Neuronal stem cell (in vitro differentiated cells): Measurements from ENCODE around the gene SENP2.

Experiments used
- DNase-seq: peaks from one replicate; pipeline ENCODE4 v3.0.0-alpha.2; 2013; ENCODE audit warnings: low spot score
- H2AFZ ChIP-seq: one replicate; pipeline ENCODE4 v1.6.1; 2013; ENCODE audit warnings: mild to moderate bottlenecking, low read length, inconsistent platforms
- H2AK5ac ChIP-seq: 2 replicates; pipeline ENCODE4 v1.6.1; 2013; ENCODE audit warnings: low read depth, mild to moderate bottlenecking, inconsistent platforms, low read length, moderate library complexity, mixed read lengths
- H2BK120ac ChIP-seq: 2 replicates; pipeline ENCODE4 v1.6.1; 2013; ENCODE audit warnings: low read depth, mild to moderate bottlenecking, inconsistent platforms, low read length, moderate library complexity, mixed read lengths
- H2BK12ac ChIP-seq: one replicate; pipeline ENCODE4 v1.6.1; 2013; ENCODE audit warnings: low read length, inconsistent platforms
- H2BK15ac ChIP-seq: 2 replicates; pipeline ENCODE4 v1.6.1; 2013; ENCODE audit warnings: mild to moderate bottlenecking, low read length, inconsistent platforms, mixed read lengths
- H2BK5ac ChIP-seq: one replicate; pipeline ENCODE4 v1.6.1; 2013; ENCODE audit warnings: inconsistent platforms, mild to moderate bottlenecking, low read length, moderate library complexity
- H3K14ac ChIP-seq: one replicate; pipeline ENCODE4 v1.6.1; 2013; ENCODE audit warnings: low read length, inconsistent platforms
- H3K18ac ChIP-seq: 2 replicates; pipeline ENCODE4 v1.6.1; 2013; ENCODE audit warnings: low read length, inconsistent platforms
- H3K23ac ChIP-seq: 2 replicates; pipeline ENCODE4 v1.6.1; 2013; ENCODE audit warnings: low read depth, mild to moderate bottlenecking, mixed read lengths, low read length, inconsistent platforms; ENCODE audit not compliant: poor library complexity
- H3K27ac ChIP-seq: replicated peaks from 3 replicates; pipeline ENCODE4 v1.5.1; 2013; ENCODE audit warnings: low read length, inconsistent platforms
- H3K27me3 ChIP-seq, 3 experiments: 2 replicates each; pipeline ENCODE4 v1.6.1; 2013; ENCODE audit warnings: low read length in 3 of 3, mild to moderate bottlenecking in 2 of 3, inconsistent platforms in 1 of 3, low read depth in 1 of 3, mixed read lengths in 1 of 3, moderate library complexity in 1 of 3; ENCODE audit not compliant: control insufficient read depth in 3 of 3, insufficient read depth in 3 of 3
- H3K36me3 ChIP-seq, 2 donors: replicated peaks in 1 of 2; 2 replicates each; pipeline ENCODE4 v1.6.1; 2013; ENCODE audit warnings: low read length in 2 of 2; ENCODE audit not compliant: control insufficient read depth in 2 of 2, insufficient read depth in 2 of 2
- H3K4ac ChIP-seq: 2 replicates; pipeline ENCODE4 v1.6.1; 2013; ENCODE audit warnings: inconsistent platforms, mild to moderate bottlenecking, low read length, moderate library complexity
- H3K4me1 ChIP-seq, 2 donors: 1 replicate in 1 of 2; 2 replicates in 1 of 2; pipeline ENCODE4 v1.6.1; 2013; ENCODE audit warnings: low read length in 2 of 2, low read depth in 1 of 2; ENCODE audit not compliant: control insufficient read depth in 2 of 2, insufficient read depth in 1 of 2
- H3K4me2 ChIP-seq: one replicate; pipeline ENCODE4 v1.6.1; 2013; ENCODE audit warnings: mild to moderate bottlenecking, low read length, inconsistent platforms; ENCODE audit not compliant: insufficient read depth, poor library complexity, severe bottlenecking
- H3K4me3 ChIP-seq, 2 donors: 2 replicates each; pipeline ENCODE4 v1.5.1; 2013; ENCODE audit warnings: low read length in 2 of 2, mild to moderate bottlenecking in 2 of 2, inconsistent platforms in 1 of 2, moderate library complexity in 1 of 2
- H3K79me1 ChIP-seq: one replicate; pipeline ENCODE4 v1.6.1; 2013; ENCODE audit warnings: low read depth, mild to moderate bottlenecking, inconsistent platforms, low read length, moderate library complexity
- H3K9ac ChIP-seq: one replicate; pipeline ENCODE4 v1.6.1; 2013; ENCODE audit warnings: mild to moderate bottlenecking, low read depth, low read length, inconsistent platforms; ENCODE audit not compliant: poor library complexity
- H3K9me3 ChIP-seq, 2 donors: replicated peaks in 1 of 2; 2 replicates each; pipeline versions ENCODE3 to v1.6.1; 2013; ENCODE audit warnings: low read length in 2 of 2, mild to moderate bottlenecking in 2 of 2, inconsistent platforms in 1 of 2, low read depth in 1 of 2, mixed read lengths in 1 of 2, moderate library complexity in 1 of 2; ENCODE audit not compliant: control insufficient read depth in 2 of 2, insufficient read depth in 1 of 2
- H4K8ac ChIP-seq: one replicate; pipeline ENCODE4 v1.6.1; 2013; ENCODE audit warnings: low read depth, mild to moderate bottlenecking, inconsistent platforms, low read length, moderate library complexity
- H4K91ac ChIP-seq: one replicate; pipeline ENCODE4 v1.6.1; 2013; ENCODE audit warnings: low read length, low read depth, mild to moderate bottlenecking, inconsistent platforms; ENCODE audit not compliant: poor library complexity
- WGBS, 2 donors: extraction: QIAGEN DNeasy Blood & Tissue Kit; methylation state at CpG; one replicate each; pipeline ENCODE4 v1.1.7; 2013; ENCODE audit warnings: missing lambda C conversion rate in 2 of 2, mixed read lengths in 1 of 2; ENCODE audit not compliant: insufficient read length in 2 of 2, insufficient replicate concordance in 1 of 2; ENCODE audit errors: extremely low coverage in 2 of 2; 5-methylcytosine and 5-hydroxymethylcytosine counted together

SENP2 gene

DNA sequence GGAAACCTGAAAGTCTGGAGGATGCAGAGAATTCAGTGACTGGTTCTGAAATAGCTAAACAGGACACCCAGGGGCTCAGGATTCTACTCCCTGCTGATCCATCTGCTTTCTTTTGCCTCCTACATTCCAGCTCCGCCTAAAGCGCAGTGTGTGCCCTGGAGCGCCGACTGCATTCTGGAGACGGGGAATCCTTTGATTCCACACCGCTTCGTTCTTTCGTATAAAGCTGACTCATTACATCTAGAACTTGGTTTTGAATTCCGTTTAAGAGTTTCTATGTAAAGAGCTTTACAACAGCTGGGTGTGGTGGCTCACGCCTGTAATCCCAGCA, 61.8 kb downstream of the SENP2 start:
- Histone ChIP-seq H4K91ac (no peak overlapping the region), H3K79me1 (peaks cover 2% of the 10 kb centered on the region), H3K4ac (no peak overlapping the region), H3K9ac (no peak overlapping the region), H4K8ac (no peak overlapping the region), H2BK15ac (no peak overlapping the region), H3K9me3 (peaks cover 0 to 3% of the 10 kb centered on the region in 2 donors), H3K4me1 (peaks cover 0 to 22% of the 10 kb centered on the region in 2 donors), H2AFZ (no peak overlapping the region), H3K27me3 (no peaks in the 10 kb centered on the region), H3K36me3 (peaks cover 54 to 97% of the 10 kb centered on the region in 2 donors), H3K14ac (peak overlapping the region; percentile 86), H2BK12ac (no peak overlapping the region), H3K4me3 (no peak overlapping the region), H2AK5ac (no peak overlapping the region), H3K4me2 (no peak overlapping the region), H2BK5ac (peak overlapping the region; percentile 58), H3K18ac (no peak overlapping the region), H3K27ac (no peak overlapping the region), H3K23ac (peak overlapping the region; percentile 85), H2BK120ac (no peak overlapping the region)
- DNase-seq, result no peak
- no CpG with 5 or more reads among the region's 10 CpGs for WGBS, 2 donors

DNA sequence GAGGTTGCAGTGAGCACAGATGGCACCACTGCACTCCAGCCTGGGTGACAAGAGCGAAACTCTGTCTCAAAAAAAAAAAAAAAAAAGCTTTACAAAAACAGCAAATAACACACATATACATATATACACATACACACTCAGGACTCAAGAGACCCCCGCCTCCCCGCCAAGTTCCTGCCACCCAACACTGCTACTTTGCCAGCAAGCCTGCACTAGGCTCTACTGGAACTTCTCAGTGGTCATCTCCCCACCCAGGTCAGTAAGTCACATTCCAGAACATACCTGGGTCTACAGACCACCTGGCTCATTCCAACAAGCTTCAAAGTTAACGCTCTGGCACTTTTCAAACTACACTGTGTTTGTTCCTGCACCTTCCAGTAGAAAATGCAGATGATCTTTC, 62.3 kb downstream of the SENP2 start:
- Histone ChIP-seq H3K27ac (no peak overlapping the region), H3K79me1 (peaks cover 2% of the 10 kb centered on the region), H4K91ac (no peak overlapping the region), H2BK120ac (no peak overlapping the region), H3K4ac (no peak overlapping the region), H3K9me3 (peaks cover 0 to 3% of the 10 kb centered on the region in 2 donors), H2BK15ac (no peak overlapping the region), H2BK5ac (no peak overlapping the region), H3K27me3 (no peaks in the 10 kb centered on the region), H3K14ac (no peak overlapping the region), H3K36me3 (peaks cover 50 to 97% of the 10 kb centered on the region in 2 donors), H3K18ac (no peak overlapping the region), H3K4me2 (no peak overlapping the region), H3K9ac (no peak overlapping the region), H4K8ac (no peak overlapping the region), H3K23ac (no peak overlapping the region), H2BK12ac (no peak overlapping the region), H3K4me1 (peaks cover 0 to 22% of the 10 kb centered on the region in 2 donors), H2AFZ (no peak overlapping the region), H3K4me3 (no peak overlapping the region), H2AK5ac (no peak overlapping the region)
- no CpG with 5 or more reads among the region's 4 CpGs for WGBS, 2 donors
- no peak for DNase-seq

DNA sequence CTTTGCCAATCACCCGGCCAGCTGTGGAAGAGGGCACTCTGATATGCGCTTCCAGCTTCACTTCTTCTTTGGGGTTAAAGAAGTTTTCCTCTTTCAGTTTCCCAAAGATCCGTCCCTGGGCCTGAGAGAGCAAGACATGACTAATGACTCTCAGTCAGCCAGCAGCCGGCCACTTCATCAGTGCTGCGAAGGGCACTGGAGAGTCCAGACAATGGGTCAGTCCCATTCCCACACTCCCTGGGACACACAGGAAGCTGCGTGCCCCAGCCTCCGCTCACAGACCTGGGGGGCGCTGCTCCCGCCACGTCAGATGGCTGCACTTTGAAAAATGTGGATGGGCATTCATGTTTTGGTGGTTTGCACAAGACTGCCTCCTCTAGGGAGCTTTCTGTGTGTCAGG, 63.3 kb downstream of the SENP2 start:
- H3K9me3 ChIP-seq, result peaks cover 0 to 3% of the 10 kb centered on the region in 2 donors
- peaks cover 58 to 97% of the 10 kb centered on the region in 2 donors for H3K36me3 ChIP-seq
- H4K91ac ChIP-seq, result no peak overlapping the region
- H3K9ac ChIP-seq, result no peak overlapping the region
- peak overlapping the region; percentile 69 for H3K23ac ChIP-seq
- no peak overlapping the region for H3K4ac ChIP-seq
- H4K8ac ChIP-seq, result no peak overlapping the region
- no peak overlapping the region for H3K18ac ChIP-seq
- H3K27ac ChIP-seq, result no peak overlapping the region
- H3K27me3 ChIP-seq, result no peaks in the 10 kb centered on the region
- H3K4me3 ChIP-seq, result no peak overlapping the region
- no peak overlapping the region for H3K14ac ChIP-seq
- no peak overlapping the region for H2BK15ac ChIP-seq
- no peak overlapping the region for H2AFZ ChIP-seq
- no peak overlapping the region for H2BK120ac ChIP-seq
- no peak overlapping the region for H2BK12ac ChIP-seq
- WGBS, 2 donors, result no CpG with 5 or more reads among the region's 10 CpGs
- no peak for DNase-seq
- H3K4me2 ChIP-seq, result no peak overlapping the region
- peaks cover 0 to 22% of the 10 kb centered on the region in 2 donors for H3K4me1 ChIP-seq
- H2AK5ac ChIP-seq, result no peak overlapping the region
- H3K79me1 ChIP-seq, result peaks cover 2% of the 10 kb centered on the region
- H2BK5ac ChIP-seq, result peak overlapping the region; percentile 10

DNA sequence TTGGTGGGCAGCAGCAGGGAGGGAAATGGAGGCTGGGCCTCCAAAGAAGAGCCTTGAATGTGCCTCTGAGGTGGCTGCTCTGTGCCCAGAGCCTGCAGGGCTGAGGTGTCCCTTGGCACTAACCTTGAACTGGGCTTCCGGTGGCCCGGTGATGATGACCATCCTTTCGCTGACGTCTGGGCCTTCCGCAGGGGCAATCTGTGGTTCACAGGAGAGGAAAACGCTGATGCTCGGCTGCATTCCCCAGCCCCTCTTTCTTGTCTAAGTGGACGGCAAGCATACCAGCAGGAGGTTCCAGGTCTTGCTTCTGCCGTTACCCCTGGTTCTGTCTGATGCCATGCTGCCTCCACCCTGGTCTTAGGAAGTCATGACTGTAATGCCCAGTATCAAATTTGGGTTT, 65.9 kb downstream of the SENP2 start:
- Histone ChIP-seq H3K36me3 (peaks cover 61 to 97% of the 10 kb centered on the region in 2 donors), H4K91ac (no peak overlapping the region), H2AK5ac (no peak overlapping the region)

More for the DNA sequence above, 65.9 kb downstream of the SENP2 start:
- DNase-seq, result no peak
- H3K4ac ChIP-seq, result no peak overlapping the region
- no peak overlapping the region for H3K27ac ChIP-seq
- H3K18ac ChIP-seq, result no peak overlapping the region
- H2BK15ac ChIP-seq, result no peak overlapping the region
- no CpG with 5 or more reads among the region's 9 CpGs for WGBS, 2 donors
- peaks cover 0 to 5% of the 10 kb centered on the region in 2 donors for H3K4me1 ChIP-seq
- no peak overlapping the region for H2AFZ ChIP-seq
- H3K9ac ChIP-seq, result no peak overlapping the region
- no peak overlapping the region for H3K4me3 ChIP-seq
- H2BK12ac ChIP-seq, result no peak overlapping the region
- no peak overlapping the region for H2BK5ac ChIP-seq
- H3K27me3 ChIP-seq, result no peaks in the 10 kb centered on the region
- H3K79me1 ChIP-seq, result peaks cover 2% of the 10 kb centered on the region
- no peak overlapping the region for H3K14ac ChIP-seq
- H3K4me2 ChIP-seq, result no peak overlapping the region
- H2BK120ac ChIP-seq, result no peak overlapping the region
- no peak overlapping the region for H3K23ac ChIP-seq
- H3K9me3 ChIP-seq, result peaks cover 0 to 3% of the 10 kb centered on the region in 2 donors
- H4K8ac ChIP-seq, result no peak overlapping the region
